Measurements from ENCODE around the gene SLC22A4. TPM values are rescaled to one million over a fixed set of nuclear protein-coding genes. Genes with fewer than 3 reads are reported as not detected.
A peak's percentile ranks its signal among the peaks of the same experiment; 100 is the strongest.

The SLC22A4 gene
- total RNA-seq, 2 donors from 2014 or later = 1.5 to 1.9 TPM

DNA sequence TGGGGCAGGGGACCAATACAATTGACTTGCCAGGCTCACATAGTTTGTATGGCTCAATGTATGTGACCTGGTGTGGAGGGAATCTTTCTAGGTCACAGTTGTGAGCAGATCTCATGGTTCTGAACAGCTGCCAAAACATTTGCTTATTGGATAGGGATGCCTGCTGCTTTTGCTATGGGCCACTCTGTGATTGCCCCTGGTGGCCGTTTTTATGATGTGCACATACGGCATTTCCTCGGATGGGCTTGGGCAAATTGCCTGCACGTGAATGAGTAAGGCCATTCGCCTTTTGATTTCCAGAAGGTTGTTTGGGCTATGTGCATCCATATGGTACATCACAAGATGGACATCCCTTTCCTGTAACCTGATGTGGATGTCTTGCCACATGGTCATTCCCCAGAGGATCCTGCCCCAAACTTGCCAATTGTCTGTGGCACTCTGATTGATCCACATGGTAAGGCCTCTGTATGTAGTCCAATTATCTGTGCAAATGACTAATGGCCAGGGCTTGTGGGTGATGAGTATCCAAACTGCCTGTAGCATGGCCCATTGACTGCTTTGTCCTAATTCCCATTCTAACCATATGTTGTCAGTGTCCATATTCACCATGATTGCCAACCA lies 10.7 kb upstream of the SLC22A4 start:
- no peaks in the 10 kb centered on the region for H3K36me3 Mint-ChIP-seq

DNA sequence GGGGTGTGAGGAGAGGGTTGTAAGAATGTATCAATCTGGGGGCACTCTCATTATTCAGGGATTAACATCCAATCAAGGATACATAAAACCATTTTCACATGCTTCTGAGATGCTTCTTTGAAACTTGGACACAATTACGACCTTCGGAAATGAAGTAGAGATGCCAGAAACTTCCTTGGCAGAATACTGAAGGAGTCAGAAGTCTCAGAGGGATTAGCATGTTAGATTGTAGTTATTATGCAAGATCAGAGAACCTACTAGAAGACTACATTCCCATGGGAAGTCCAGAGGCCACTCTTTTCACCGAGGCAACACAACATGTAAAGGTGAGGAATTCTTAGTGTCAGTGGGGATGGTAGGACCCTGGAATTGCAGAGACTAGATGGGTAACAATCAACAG lies 5.1 kb upstream of the SLC22A4 start:
- H3K27ac Mint-ChIP-seq = no peak overlapping the region
- DNase-seq (ENCODE audit: low spot score in 2 of 2) (no peak), ATAC-seq (no peak)
- no peaks in the 10 kb centered on the region for H3K36me3 Mint-ChIP-seq
- no peaks in the 10 kb centered on the region for H3K9me3 Mint-ChIP-seq

More for the DNA sequence above, 10.7 kb upstream of the SLC22A4 start:
- ATAC-seq = no peak
- Mint-ChIP-seq H3K9me3 (no peaks in the 10 kb centered on the region), H3K27ac (no peak overlapping the region)
- DNase-seq (ENCODE audit: low spot score in 2 of 2) = no peak

DNA sequence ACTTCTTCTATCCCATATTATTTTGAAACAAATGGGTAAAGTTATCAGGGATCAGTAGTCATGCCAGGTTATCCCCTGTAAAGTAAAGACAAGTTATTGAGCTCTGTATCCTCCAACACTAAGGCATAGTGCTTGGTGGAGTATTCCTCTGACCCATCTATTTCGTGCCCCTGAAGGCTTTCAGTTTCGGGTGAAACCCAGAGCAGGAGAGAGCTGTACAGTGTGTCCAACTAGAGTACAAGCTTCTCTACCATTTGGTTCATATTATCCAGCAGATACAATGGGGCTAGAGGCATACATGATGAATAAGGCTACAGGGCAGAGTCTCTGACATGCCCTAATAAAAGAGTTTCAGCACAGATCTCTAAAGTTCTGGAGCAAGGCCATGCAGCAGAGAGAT lies 3.2 kb upstream of the SLC22A4 start:
- ATAC-seq (no peak), DNase-seq (ENCODE audit: low spot score in 2 of 2) (no peak)
- Mint-ChIP-seq H3K27ac (no peak overlapping the region), H3K9me3 (no peaks in the 10 kb centered on the region), H3K36me3 (no peaks in the 10 kb centered on the region)

DNA sequence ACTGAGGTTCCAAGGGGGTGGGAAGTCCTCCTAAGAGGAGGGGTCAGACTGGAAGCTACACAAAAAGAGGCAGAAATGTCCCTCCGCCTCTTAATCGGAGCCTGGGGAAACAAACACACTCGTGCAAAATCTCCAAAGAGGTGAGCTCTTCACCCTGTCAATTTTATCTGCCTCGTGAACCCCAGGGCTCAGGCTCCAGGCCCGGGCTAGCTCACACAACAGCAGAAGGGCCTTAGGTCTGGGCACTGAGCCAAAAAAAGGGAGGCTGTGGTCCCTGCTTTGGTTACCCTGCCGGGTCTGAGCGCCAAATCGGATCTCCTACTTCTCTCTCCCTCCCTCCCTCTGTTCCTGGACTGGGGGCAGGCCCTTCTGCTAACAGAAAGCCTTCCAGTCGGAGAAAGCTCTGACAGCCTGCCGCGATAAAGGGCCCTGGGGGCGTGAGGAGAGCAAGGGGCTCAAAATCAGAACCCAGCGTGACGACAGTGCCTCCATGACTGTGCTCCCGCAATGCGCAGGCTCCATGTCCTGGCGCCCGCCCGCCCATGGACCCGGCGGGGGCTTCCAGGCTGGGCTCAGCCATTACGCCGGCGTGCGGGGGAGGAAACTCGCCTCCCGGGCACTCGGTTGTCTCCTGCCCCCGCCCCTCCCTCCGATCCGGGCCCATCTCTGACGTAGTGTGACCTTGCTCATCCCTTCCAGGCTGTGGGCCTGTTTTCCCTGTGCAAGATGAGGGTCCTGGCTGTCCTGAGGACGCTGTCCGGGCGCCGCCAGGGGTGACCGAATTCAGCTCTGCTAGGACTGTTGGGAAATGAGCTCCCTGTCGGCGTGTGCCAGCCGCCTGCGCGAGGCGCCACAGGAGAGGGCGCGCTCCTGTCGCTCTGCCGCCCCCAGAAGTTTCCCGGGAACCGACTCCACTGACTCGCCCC lies 865 bp upstream of the SLC22A4 start:
- Mint-ChIP-seq H3K36me3 (no peaks in the 10 kb centered on the region), H3K9me3 (no peaks in the 10 kb centered on the region), H3K27ac (peak overlapping the region; percentile 95 to 97)
- peak; percentile 54 to 58 for ATAC-seq
- peak; percentile 71 to 84 for DNase-seq (ENCODE audit: low spot score in 2 of 2)

DNA sequence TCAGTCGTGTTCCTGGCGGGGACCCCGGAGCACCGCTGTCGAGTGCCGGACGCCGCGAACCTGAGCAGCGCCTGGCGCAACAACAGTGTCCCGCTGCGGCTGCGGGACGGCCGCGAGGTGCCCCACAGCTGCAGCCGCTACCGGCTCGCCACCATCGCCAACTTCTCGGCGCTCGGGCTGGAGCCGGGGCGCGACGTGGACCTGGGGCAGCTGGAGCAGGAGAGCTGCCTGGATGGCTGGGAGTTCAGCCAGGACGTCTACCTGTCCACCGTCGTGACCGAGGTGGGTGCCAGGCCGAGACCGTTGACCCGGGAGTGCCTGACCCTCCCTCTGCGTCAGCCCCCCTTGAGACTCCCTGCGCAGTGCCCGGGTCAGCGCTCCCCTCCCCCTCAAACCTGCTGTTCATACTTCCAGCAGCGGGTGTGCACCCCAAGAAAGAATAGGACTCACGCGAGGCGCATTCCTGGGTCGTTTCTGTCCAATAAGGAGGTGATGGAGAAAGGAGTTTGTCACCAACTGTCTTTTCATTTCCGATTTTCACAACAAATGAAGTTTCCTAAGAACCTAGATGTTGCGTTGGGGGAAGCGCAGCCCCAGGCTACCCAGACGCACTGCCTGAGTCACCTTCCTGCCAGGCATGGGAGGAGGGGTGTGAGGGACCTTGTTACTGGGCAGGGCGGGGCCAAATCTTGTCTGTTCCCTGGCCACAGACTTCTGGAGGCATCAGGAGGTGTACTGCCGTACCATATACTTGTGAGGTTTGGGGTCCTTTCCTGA lies 722 bp downstream of the SLC22A4 start:
- no peaks in the 10 kb centered on the region for H3K36me3 Mint-ChIP-seq
- ATAC-seq (peak; percentile 66 to 78), DNase-seq (ENCODE audit: low spot score in 2 of 2) (peak; percentile 73 to 83)
- no peaks in the 10 kb centered on the region for H3K9me3 Mint-ChIP-seq
- H3K27ac Mint-ChIP-seq = peak overlapping the region; percentile 93 to 95

DNA sequence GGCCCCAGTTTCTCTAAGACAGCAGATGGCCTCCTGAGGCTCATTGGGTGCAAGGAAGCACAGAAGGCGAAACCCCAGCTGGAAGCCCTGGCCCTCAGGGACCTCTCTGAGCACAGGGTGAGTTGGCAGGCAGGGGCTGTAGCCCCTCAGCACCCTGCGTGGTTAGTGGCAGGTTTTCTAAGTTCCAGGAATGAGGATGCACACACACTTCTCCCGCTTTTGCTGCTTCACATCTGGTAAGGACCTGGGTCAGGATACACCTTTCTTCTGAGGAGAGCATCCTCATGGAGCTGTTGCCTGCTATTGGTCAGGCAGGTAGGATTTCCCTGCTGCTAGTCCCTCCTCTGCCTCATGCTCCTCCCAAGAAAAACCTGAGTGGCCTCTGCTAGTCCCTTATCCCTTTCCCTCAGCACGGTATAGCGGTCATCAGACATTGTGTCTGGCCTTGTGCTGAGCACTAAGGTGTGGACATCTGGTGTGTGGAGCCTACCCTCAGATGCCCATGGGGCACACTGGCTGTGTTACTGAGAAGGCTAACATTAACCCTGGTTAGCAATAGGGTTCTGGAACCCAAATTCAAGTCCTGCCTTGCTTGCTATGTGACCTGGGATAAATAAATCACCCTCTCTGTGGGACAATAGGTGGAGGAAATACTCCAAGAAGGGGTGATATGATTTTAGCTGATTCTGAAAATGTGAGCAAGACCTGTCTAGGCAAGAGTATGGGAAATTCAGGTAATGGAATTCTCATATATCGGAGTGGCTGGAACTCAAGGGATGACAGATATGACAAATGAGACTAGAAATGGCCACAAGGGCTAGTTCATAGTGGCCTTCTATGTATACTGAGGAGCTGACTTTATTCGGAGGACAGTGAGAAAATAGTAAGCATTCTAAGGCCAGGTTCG lies 1.6 kb downstream of the SLC22A4 start:
- Mint-ChIP-seq H3K27ac (peak overlapping the region; percentile 62 to 95), H3K36me3 (no peaks in the 10 kb centered on the region), H3K9me3 (no peaks in the 10 kb centered on the region)
- ATAC-seq (no peak), DNase-seq (ENCODE audit: low spot score in 2 of 2) (no peak)

DNA sequence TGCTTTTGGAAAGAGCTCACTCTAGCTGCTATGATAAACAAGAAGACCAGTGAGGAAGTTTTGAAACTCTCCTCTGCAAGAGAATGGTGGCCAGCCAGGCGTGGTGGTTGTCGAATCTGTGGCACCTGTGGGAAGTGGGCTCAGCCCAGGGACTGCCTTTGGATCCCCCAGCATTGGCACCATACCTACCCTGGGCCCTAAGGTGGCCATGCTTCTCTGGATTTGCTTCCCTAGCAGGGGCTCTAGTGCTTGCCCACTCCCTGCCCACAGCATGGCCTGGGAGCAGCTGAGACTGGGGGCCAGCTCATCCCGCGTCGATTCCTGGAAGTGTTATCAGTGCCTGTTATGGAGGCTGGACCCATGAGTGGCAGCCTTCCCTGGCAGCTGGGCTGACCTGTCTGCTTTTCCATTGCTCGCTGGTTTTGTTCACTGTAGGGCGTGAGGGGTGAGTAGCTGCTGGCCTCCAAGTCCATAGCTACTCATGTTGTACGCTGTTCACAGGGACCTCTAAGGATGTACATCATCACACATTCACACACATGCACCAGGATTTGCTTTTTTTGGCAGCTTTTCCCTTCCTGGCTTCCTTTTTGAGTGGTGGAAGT lies 2.3 kb downstream of the SLC22A4 start:
- Mint-ChIP-seq H3K9me3 (no peaks in the 10 kb centered on the region), H3K27ac (no peak overlapping the region)
- ATAC-seq = no peak

DNA sequence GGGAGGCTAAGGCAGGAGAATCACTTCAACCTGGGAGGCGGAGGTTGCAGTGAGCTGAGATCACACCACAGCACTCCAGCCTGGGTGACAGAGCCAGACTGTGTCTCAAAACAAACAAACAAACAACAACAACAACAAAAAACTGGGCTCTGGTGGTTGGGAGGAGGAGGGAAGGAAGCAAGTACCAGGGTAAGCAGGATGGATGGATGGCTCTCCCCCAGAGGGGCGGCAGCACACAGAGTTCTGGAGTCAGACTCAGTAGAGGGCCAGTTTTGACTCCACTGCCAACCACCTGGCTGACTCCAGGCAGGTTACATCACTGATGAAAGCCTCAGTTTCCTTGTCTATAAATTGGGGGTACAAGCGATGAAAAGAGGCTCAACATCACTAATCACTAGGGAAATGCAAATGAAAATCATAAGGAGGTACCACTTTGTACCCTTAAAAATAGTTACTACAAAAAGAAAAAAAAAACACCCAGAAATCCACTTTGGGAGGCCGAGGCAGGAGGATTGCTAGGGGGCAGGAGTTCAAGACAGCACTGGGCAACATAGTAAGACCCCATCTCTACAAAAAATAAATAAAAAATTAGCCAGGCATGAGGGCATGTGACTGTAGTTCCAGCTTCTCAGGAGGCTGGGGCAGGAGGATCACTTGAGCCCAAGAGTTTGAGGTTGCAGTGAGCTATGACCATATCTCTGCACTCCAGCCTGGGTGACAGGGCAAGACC lies 3.2 kb downstream of the SLC22A4 start:
- H3K36me3 Mint-ChIP-seq = no peaks in the 10 kb centered on the region
- no peaks in the 10 kb centered on the region for H3K9me3 Mint-ChIP-seq
- ATAC-seq (no peak), DNase-seq (ENCODE audit: low spot score in 2 of 2) (no peak)
- peak overlapping the region in 1 of 2 donors; percentile 50 for H3K27ac Mint-ChIP-seq

More for the DNA sequence above, 2.3 kb downstream of the SLC22A4 start:
- H3K36me3 Mint-ChIP-seq = no peaks in the 10 kb centered on the region
- DNase-seq (ENCODE audit: low spot score in 2 of 2) = no peak

DNA sequence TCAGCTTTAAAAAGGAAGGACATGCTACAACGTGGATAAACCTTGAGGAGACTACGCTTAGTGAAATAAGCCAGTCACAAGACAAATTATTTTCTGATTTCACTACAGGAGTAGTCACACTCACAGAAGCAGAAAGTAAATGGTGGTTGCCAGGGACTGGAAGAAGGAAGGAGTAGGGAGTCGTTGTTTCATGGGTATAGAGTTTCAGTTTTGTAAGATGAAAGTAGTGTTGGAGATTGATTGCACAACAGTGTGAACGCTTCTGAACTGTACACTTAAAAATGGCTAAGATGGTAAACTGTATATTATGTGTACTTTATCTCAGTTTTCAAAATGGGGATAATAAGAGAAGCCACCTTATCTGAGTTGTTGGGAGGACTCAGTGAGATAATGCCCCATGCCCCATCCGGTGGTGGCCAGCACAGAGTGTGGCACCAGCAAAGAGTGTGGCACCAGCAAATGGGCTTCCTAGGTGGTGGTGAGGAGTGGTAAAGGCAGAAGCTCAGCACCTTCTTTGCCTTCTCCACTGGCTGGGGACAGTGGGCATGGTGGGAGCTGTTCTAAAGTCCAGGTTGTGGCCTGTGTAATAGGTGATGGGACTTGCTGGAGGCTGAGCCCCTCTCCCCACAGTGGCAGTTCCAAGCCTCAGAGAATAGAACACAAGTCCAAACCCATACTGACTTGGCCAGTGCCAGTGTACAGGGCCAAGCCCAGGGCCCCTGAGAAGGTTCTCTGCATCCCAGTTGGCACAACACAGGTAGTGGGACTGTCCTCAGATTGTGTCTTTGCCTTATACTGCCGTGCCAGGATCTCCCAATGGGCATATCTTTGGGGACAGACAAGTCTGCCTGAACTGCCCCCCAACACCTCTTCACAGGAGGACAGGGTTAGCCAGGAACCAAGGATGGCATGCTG lies 4.4 kb downstream of the SLC22A4 start:
- ATAC-seq = no peak
- peaks cover 0 to under 1% of the 10 kb centered on the region in 2 donors for H3K9me3 Mint-ChIP-seq
- H3K27ac Mint-ChIP-seq = no peak overlapping the region
- H3K36me3 Mint-ChIP-seq = peaks cover under 1 to 2% of the 10 kb centered on the region in 2 donors
- no peak for DNase-seq (ENCODE audit: low spot score in 2 of 2)

DNA sequence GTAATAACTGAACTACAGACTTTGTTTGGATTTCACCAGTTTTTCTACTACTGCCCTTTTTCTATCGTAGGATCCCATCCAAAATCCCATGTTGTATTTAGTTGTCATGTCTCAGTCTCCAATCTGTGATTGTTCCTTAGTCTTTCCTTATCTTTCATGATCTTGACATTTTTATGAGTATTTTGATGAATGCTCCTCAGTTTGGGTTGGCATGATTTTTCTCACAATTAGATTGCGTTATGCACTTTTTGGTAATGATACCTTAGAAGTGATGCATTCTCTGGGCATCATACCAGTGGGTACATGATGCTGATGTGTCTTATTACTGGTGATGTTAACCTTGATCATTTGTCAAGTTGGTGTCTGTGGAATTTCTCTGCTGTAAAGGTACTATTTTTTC lies 5.7 kb downstream of the SLC22A4 start:
- H3K36me3 Mint-ChIP-seq = peaks cover 10% of the 10 kb centered on the region in 2 donors

DNA sequence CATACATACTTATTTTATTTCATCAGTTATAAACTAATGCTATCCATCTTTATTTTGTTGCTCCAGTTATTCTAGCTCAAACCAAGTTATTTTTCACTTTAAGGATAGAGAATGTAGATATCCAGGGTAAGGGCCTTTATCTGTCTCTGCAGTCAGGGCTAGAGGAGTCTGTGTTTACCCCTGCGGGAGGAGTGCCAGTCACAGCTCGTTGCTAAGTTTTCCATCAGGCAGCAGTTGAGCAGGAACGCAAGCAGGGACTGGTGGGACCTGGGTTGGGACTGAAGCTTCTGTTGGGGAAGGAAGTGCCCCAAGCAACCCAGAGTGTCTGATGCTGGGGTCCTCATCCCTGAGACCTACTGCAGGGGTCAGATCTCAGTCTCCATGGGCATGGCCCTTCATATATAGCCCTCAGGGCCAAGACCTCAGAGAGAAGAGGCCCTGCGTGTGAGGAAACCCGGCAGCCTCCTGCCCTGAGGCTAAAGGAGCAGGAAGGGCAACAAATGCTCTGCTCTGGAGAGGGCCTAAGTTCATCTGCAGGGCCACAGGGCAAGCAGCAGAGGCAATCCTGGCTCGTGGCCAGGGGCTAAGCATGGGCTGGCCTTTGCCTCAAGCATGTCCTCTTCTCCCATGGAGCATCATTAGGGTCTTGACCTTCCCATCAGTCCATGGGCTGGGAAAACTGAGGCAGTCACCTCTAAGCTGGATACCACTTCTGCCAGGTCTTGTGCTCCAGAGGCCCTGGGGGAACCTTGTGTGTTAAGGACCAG lies 6.6 kb downstream of the SLC22A4 start:
- H3K9me3 Mint-ChIP-seq = peaks cover 11 to 15% of the 10 kb centered on the region in 2 donors
- H3K36me3 Mint-ChIP-seq = peaks cover 15 to 17% of the 10 kb centered on the region in 2 donors
- H3K27ac Mint-ChIP-seq = no peak overlapping the region
- no peak for ATAC-seq
- DNase-seq (ENCODE audit: low spot score in 2 of 2) = no peak

More for the DNA sequence above, 5.7 kb downstream of the SLC22A4 start:
- Mint-ChIP-seq H3K27ac (no peak overlapping the region), H3K9me3 (peaks cover 5 to 10% of the 10 kb centered on the region in 2 donors)
- no peak for ATAC-seq
- DNase-seq (ENCODE audit: low spot score in 2 of 2) = no peak

DNA sequence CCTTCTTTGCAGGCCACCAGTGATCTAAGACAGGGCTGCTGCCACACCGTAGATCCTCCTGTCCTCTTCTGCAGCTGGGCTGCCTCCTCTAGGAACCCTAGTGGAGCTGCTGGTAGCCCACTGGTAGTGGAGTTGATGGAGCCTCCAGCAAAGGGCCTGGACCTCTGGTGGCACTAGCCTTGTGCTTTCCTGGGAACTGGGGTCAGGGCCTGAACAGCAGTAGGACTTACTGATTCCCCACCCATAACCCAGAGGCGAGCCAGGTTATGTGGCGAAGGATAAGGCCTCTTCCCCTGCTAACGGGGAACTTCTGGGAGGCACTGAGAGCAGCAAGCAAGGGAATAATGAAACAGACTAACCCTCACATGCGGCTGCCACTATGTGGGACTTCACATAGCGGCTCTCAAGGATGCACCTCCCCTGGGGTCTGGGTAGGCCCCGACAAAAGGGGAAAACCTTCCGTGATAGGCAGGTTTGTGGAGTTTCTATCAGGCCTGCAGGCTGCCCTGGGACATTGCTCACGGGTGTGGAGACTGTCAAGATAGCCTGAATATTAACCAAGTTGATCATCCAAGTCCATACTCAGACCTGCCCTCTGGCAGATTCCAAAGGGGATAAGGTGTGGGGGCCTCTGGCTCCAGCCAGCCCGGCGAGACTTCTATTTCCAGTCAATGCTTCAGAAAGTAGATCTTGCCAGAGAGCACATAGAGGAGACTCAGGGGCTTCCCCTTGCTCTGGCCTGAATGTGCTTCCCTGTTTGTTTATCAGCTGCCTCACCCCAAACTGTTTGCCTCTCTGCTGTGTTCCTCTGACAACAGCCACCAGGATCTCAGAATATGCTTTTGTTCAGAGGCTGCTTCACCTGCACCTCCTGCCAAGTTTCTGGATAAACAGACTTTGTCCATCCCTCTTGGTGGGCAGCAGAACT lies 7.4 kb downstream of the SLC22A4 start:
- no peak for ATAC-seq
- DNase-seq (ENCODE audit: low spot score in 2 of 2) = no peak
- H3K36me3 Mint-ChIP-seq = peaks cover 15 to 17% of the 10 kb centered on the region in 2 donors
- peaks cover 11 to 15% of the 10 kb centered on the region in 2 donors for H3K9me3 Mint-ChIP-seq
- no peak overlapping the region for H3K27ac Mint-ChIP-seq

DNA sequence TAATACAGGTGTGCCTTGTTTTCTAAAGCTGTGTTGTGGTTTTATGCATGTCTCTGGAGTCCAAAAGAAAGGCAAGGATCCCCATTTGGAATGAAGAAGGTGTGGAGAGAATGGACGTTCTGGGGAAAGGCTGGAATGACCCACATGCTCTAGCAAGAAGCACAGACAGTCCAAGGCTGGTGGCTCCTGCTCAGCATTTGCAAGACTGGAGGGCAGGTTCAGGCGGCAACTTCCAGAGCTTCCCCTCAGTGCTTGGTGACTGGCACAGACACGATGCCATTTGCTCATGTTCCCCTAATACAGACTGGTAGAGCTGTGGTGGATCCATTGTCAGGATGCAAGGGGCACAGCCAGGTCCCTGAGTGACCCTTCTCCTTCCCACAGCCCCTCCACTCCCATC lies 8.2 kb downstream of the SLC22A4 start:
- H3K36me3 Mint-ChIP-seq = peaks cover 15 to 17% of the 10 kb centered on the region in 2 donors
- ATAC-seq = no peak
- H3K9me3 Mint-ChIP-seq = peaks cover 11 to 15% of the 10 kb centered on the region in 2 donors
- no peak for DNase-seq (ENCODE audit: low spot score in 2 of 2)
- no peak overlapping the region for H3K27ac Mint-ChIP-seq
